ELR (cell line): Measurements from ENCODE around the gene MED25.
A peak's percentile ranks its signal among the peaks of the same experiment; 100 is the strongest.

ENCODE experiments used
- DNase-seq: peaks from one replicate; pipeline ENCODE4 v3.0.0-alpha.2; 2015; ENCODE audit warnings: low read depth

MED25 gene

GRCh38 chr19:49817964-49818648, at the start of gene MED25:
Gene MED25, plus strand, starts transcription at chr19:49818289. Its CDS starts 53 bp downstream, at chr19:49818342.
- peak; percentile 83 for DNase-seq

- no peak for DNase-seq
Observed at GRCh38 chr19:49770529-49770928, 47.6 kb upstream of the MED25 start.

GRCh38 chr19:49771674-49772139, 46.4 kb upstream of the MED25 start:
- DNase-seq = no peak

GRCh38 chr19:49772850-49773432, 45.1 kb upstream of the MED25 start:
- no peak for DNase-seq

- DNase-seq = no peak
Observed at GRCh38 chr19:49773663-49774350, 44.3 kb upstream of the MED25 start.

GRCh38 chr19:49774969-49775368, 43.1 kb upstream of the MED25 start:
- no peak for DNase-seq

- no peak for DNase-seq
Observed at GRCh38 chr19:49775742-49776370, 42.2 kb upstream of the MED25 start.

- no peak for DNase-seq
Observed at GRCh38 chr19:49776371-49776764, 41.7 kb upstream of the MED25 start.

- no peak for DNase-seq
Observed at GRCh38 chr19:49779731-49780555, 38.1 kb upstream of the MED25 start.

GRCh38 chr19:49780861-49781260, 37.2 kb upstream of the MED25 start:
- no peak for DNase-seq

GRCh38 chr19:49781394-49781793, 36.7 kb upstream of the MED25 start:
- no peak for DNase-seq

GRCh38 chr19:49782515-49782914, 35.6 kb upstream of the MED25 start:
- DNase-seq = no peak

- peak; percentile 60 for DNase-seq
Observed at GRCh38 chr19:49786376-49786820, 31.7 kb upstream of the MED25 start.

- DNase-seq = no peak
Observed at GRCh38 chr19:49787746-49788145, 30.3 kb upstream of the MED25 start.

- DNase-seq = no peak
Observed at GRCh38 chr19:49788857-49789256, 29.2 kb upstream of the MED25 start.

- DNase-seq = no peak
Observed at GRCh38 chr19:49790866-49791265, 27.2 kb upstream of the MED25 start.

- DNase-seq = no peak
Observed at GRCh38 chr19:49791776-49792445, 26.2 kb upstream of the MED25 start.

GRCh38 chr19:49792829-49793560, 25.1 kb upstream of the MED25 start:
- no peak for DNase-seq

- DNase-seq = peak; percentile 76
Observed at GRCh38 chr19:49793561-49793840, 24.6 kb upstream of the MED25 start.

- no peak for DNase-seq
Observed at GRCh38 chr19:49795615-49796014, 22.5 kb upstream of the MED25 start.

GRCh38 chr19:49798574-49798973, 19.5 kb upstream of the MED25 start:
- DNase-seq = no peak
